Stimulated activated CD4-positive, alpha-beta T cell treated with anti-CD3 and anti-CD28 coated beads, TNF-alpha, amount 100 ng/mL, for 24 hours (primary cell): ENCODE data around the gene GJC1.

Source experiments
- DNase-seq, 3 experiments: peaks; one replicate each; pipeline ENCODE4 v3.0.0-alpha.2; 2020; ENCODE audit warnings: low read depth in 3 of 3

GJC1 gene

GRCh38 chr17:44829523-44830358 lies at the start of gene GJC1:
Gene GJC1, minus strand, starts transcription at chr17:44830287. Its CDS starts 24,470 bp downstream, at chr17:44805817.
- DNase-seq, result peak in 1 of 3 experiments; percentile 28

- no peak for DNase-seq
Measured at GRCh38 chr17:44879376-44879775, 49.3 kb upstream of the GJC1 start.

GRCh38 chr17:44878627-44879221 lies 48.6 kb upstream of the GJC1 start:
- DNase-seq, result no peak

GRCh38 chr17:44877121-44877520 lies 47.0 kb upstream of the GJC1 start:
- no peak for DNase-seq

- no peak for DNase-seq
Measured at GRCh38 chr17:44875761-44876160, 45.7 kb upstream of the GJC1 start.

- DNase-seq, result no peak
Measured at GRCh38 chr17:44872131-44872768, 42.2 kb upstream of the GJC1 start.

GRCh38 chr17:44871556-44871955 lies 41.5 kb upstream of the GJC1 start:
- no peak for DNase-seq

GRCh38 chr17:44867841-44868240 lies 37.8 kb upstream of the GJC1 start:
- DNase-seq, result no peak

- no peak for DNase-seq
Measured at GRCh38 chr17:44865931-44866330, 35.8 kb upstream of the GJC1 start.

GRCh38 chr17:44865231-44865660 lies 35.2 kb upstream of the GJC1 start:
- DNase-seq, result peak; percentile 40 to 60 (median 43)

- no peak for DNase-seq
Measured at GRCh38 chr17:44864831-44865230, 34.7 kb upstream of the GJC1 start.

GRCh38 chr17:44863061-44863918 lies 33.2 kb upstream of the GJC1 start:
- DNase-seq, result no peak

GRCh38 chr17:44862278-44862914 lies 32.3 kb upstream of the GJC1 start:
- no peak for DNase-seq

- no peak for DNase-seq
Measured at GRCh38 chr17:44859701-44860100, 29.6 kb upstream of the GJC1 start.

- DNase-seq, result no peak
Measured at GRCh38 chr17:44854192-44854591, 24.1 kb upstream of the GJC1 start.

- DNase-seq, result no peak
Measured at GRCh38 chr17:44850612-44851011, 20.5 kb upstream of the GJC1 start.

- no peak for DNase-seq
Measured at GRCh38 chr17:44850025-44850424, 19.9 kb upstream of the GJC1 start.

- DNase-seq, result no peak
Measured at GRCh38 chr17:44848961-44849489, 18.9 kb upstream of the GJC1 start.

GRCh38 chr17:44848257-44848795 lies 18.2 kb upstream of the GJC1 start:
- no peak for DNase-seq

- DNase-seq, result no peak
Measured at GRCh38 chr17:44847586-44847985, 17.5 kb upstream of the GJC1 start, which contains the start of gene HIGD1B. Gene HIGD1B, plus strand, starts transcription at chr17:44847883. Its CDS starts 270 bp downstream, at chr17:44848153.

- DNase-seq, result no peak
Measured at GRCh38 chr17:44846206-44846605, 16.1 kb upstream of the GJC1 start.
